ENCODE data around the gene EP400. TPM values are rescaled to one million over a fixed set of nuclear protein-coding genes. Genes with fewer than 3 reads are reported as not detected.

Gene EP400
- total and polyA plus RNA-seq, 2 of the 13 experiments (the other 11 are each of a cell fraction or from before 2014, with no cell fraction given): 4.9 to 5.0 TPM

GRCh38 chr12:132043770-132044467, 94.2 kb downstream of the EP400 start:
- Histone ChIP-seq H3K27me3 (ENCODE audit: control insufficient read depth in 1 of 2, insufficient read depth in 2 of 2, low read length in 2 of 2) (no peaks in the 10 kb centered on the region), H3K9ac (ENCODE audit: insufficient read depth, low read depth, low read length) (no peak overlapping the region), H2AFZ (ENCODE audit: low read length) (no peak overlapping the region), H4K20me1 (ENCODE audit: insufficient read depth, low read length) (no peaks in the 10 kb centered on the region), H3K9me3 (ENCODE audit: low read length) (no peaks in the 10 kb centered on the region), H3K4me2 (ENCODE audit: low read depth, low read length) (no peak overlapping the region), H3K4me3 (replicated peaks in 1 of 3; ENCODE audit: insufficient read depth in 1 of 3, low read depth in 2 of 3, low read length in 3 of 3) (no peak overlapping the region), H3K79me2 (ENCODE audit: insufficient read depth, low read length) (no peaks in the 10 kb centered on the region), H3K36me3 (replicated peaks in 1 of 2; ENCODE audit: control insufficient read depth in 1 of 2, insufficient read depth in 2 of 2, low read length in 2 of 2) (peaks cover 31 to 51% of the 10 kb centered on the region in 2 experiments), H3K4me1 (ENCODE audit: insufficient read depth, low read length) (no peaks in the 10 kb centered on the region), H3K27ac (ENCODE audit: extremely low read length, insufficient read depth, low read length) (no peak overlapping the region)
- ChIA-PET CTCF (ENCODE audit: low intra/inter-chr PET ratio, low total read pairs) (no interaction called here), POLR2A (no interaction called here)
- 96% methylated on average over 14 of the region's 17 CpGs for WGBS (ENCODE audit: low lambda C conversion rate)
- intact Hi-C loops (cut with micrococcal nuclease; ENCODE audit: unreplicated experiment): no loop called here
- ATAC-seq (no peak), DNase-seq (ENCODE audit: low spot score) (no peak), FAIRE-seq (no peak)
- in situ Hi-C loops (cut with HindIII; ENCODE audit: extremely low pct_ligation_motif_present, low pct_unique_long_range_greater_than_20kb): no loop called here
- BruUV-seq (replicated peaks): no TSS peak
- TF ChIP-seq ZNF780A (CRISPR knock-in tag; IDR thresholded peaks at IDR 0.05) (no peak), AFF4 (CRISPR knock-in tag; IDR thresholded peaks at IDR 0.05) (no peak), CCDC6 (CRISPR knock-in tag; IDR thresholded peaks at IDR 0.05) (no peak), SP5 (CRISPR knock-in tag; IDR thresholded peaks at IDR 0.05; ENCODE audit: borderline replicate concordance, low read depth) (no peak), ZNF550 (CRISPR knock-in tag; IDR thresholded peaks at IDR 0.05; ENCODE audit: borderline replicate concordance) (no peak), ZNF839 (CRISPR knock-in tag; IDR thresholded peaks at IDR 0.05; ENCODE audit: borderline replicate concordance) (no peak), DPF2 (CRISPR knock-in tag; IDR thresholded peaks at IDR 0.05; ENCODE audit: borderline replicate concordance, low read depth) (no peak), ZNF740 (CRISPR knock-in tag; IDR thresholded peaks at IDR 0.05) (no peak), ZNF251 (CRISPR knock-in tag; IDR thresholded peaks at IDR 0.05) (no peak)
